K562 (cell line): ENCODE measurements around the gene LRRIQ1.

ENCODE experiments used
- CTCF ChIP-seq, 3 experiments: IDR thresholded peaks in 2 of 3; conservative IDR thresholded peaks in 1 of 3; 2 replicates each; pipeline ENCODE4 v1.5.1; 2011 to 2012; ENCODE audit warnings: low read length in 3 of 3, mild to moderate bottlenecking in 3 of 3, control low read depth in 2 of 3, improper control_type of control experiment in 1 of 3, inconsistent platforms in 1 of 3, low read depth in 1 of 3, mixed read lengths in 1 of 3, moderate library complexity in 1 of 3; ENCODE audit not compliant: insufficient read depth in 2 of 3
- HOXB6 ChIP-seq: fragments of 250-450 bp; sonication (Bioruptor Pico); IDR thresholded peaks from 2 replicates; pipeline ENCODE4 v1.5.1; 2022; ENCODE audit warnings: mild to moderate bottlenecking, borderline replicate concordance
- MAFK ChIP-seq: IDR thresholded peaks from 2 replicates; pipeline ENCODE4 v1.6.1; 2011; ENCODE audit warnings: low read length, improper control_type of control experiment
- ZNF174 ChIP-seq: fragments of 250-450 bp; sonication (Bioruptor Pico); IDR thresholded peaks from 2 replicates; pipeline ENCODE4 v1.4.0; 2020; ENCODE audit warnings: mild to moderate bottlenecking
- ZNF512 ChIP-seq: IDR thresholded peaks from 2 replicates; pipeline ENCODE4 v1.6.1; 2016; ENCODE audit warnings: missing genetic modification characterization, missing compliant biosample characterization

GRCh38 chr12:85155791-85156190, 119.6 kb downstream of the LRRIQ1 start:
- no peak for TF ChIP-seq MAFK
- no peak for TF ChIP-seq ZNF512 (tag)
- TF ChIP-seq CTCF (IDR thresholded peaks at IDR 0.05 in 2 of 3, conservative IDR thresholded peaks at IDR 0.05 in 1 of 3; ENCODE audit: insufficient read depth in 2 of 3, low read depth in 1 of 3, low read length in 3 of 3) = no peak
- TF ChIP-seq ZNF174 (CRISPR knock-in tag) = no peak
- TF ChIP-seq HOXB6 (CRISPR knock-in tag) = no peak
